ENCODE measurements around the gene TSPAN13. TPM values are rescaled to one million over a fixed set of nuclear protein-coding genes. Genes with fewer than 3 reads are reported as not detected.

The TSPAN13 gene
- total and polyA plus RNA-seq, 10 of the 15 experiments (the other 5 are each of a cell fraction or from before 2014, with no cell fraction given) = 0.26 to 0.37 TPM; not detected in 8

- ATAC-seq (no peak), DNase-seq (ENCODE audit: low read depth, low spot score) (no peak), FAIRE-seq (no peak)
- H3K9ac ChIP-seq (ENCODE audit: control insufficient read depth, insufficient read depth, low read length) = no peak overlapping the region
- no TSS peak for BruUV-seq (replicated peaks)
- CTCF ChIA-PET = no interaction called here
- SMC1A ChIA-PET (ENCODE audit: uncharacterized antibody, unreplicated experiment) = no interaction called here
- no peaks in the 10 kb centered on the region for H3K36me3 ChIP-seq (ENCODE audit: control insufficient read depth in 2 of 2, insufficient read depth in 2 of 2, low read length in 1 of 2)
- H3K27ac ChIP-seq (ENCODE audit: control insufficient read depth, insufficient read depth) = no peak overlapping the region
- H2AFZ ChIP-seq (ENCODE audit: control insufficient read depth, low read depth, low read length) = no peak overlapping the region
- intact Hi-C loops (cut with micrococcal nuclease; ENCODE audit: unreplicated experiment) = no loop called here
- no peak for TF ChIP-seq POU2F2 (IDR thresholded peaks at IDR 0.05; ENCODE audit: borderline replicate concordance, low read depth, low read length)
- no peak overlapping the region for H3K4me2 ChIP-seq (ENCODE audit: control insufficient read depth, insufficient read depth)
- H4K20me1 ChIP-seq (ENCODE audit: control insufficient read depth, insufficient read depth) = no peaks in the 10 kb centered on the region
- no peaks in the 10 kb centered on the region for H3K4me1 ChIP-seq (ENCODE audit: control insufficient read depth, insufficient read depth, low read length)
- POLR2A ChIA-PET = no interaction called here
- peaks cover 3 to 12% of the 10 kb centered on the region in 2 experiments for H3K27me3 ChIP-seq (replicated peaks in 1 of 2; ENCODE audit: control insufficient read depth in 2 of 2, insufficient read depth in 2 of 2, low read length in 1 of 2)
- RAD21 ChIA-PET (ENCODE audit: unreplicated experiment) = no interaction called here
- no peaks in the 10 kb centered on the region for H3K9me3 ChIP-seq (replicated peaks; ENCODE audit: control insufficient read depth, insufficient read depth, low read length)
- WGBS (ENCODE audit: insufficient coverage, insufficient replicate concordance, low lambda C conversion rate, missing lambda C conversion rate) = 6% methylated on average over 10 of the region's 10 CpGs
- H3K79me2 ChIP-seq (ENCODE audit: control insufficient read depth, insufficient read depth, low read length) = no peaks in the 10 kb centered on the region
- no peak overlapping the region for H3K4me3 ChIP-seq
- in situ Hi-C loops (cut with MboI) = no loop called here
These were observed 5.4 kb downstream of the TSPAN13 start for GRCh38 chr7:16758631-16759611.

- BruUV-seq (replicated peaks) = no TSS peak
- H3K79me2 ChIP-seq (ENCODE audit: control insufficient read depth, insufficient read depth, low read length) = no peaks in the 10 kb centered on the region
- no peak for ATAC-seq
- ChIA-PET RAD21 (ENCODE audit: unreplicated experiment) (no interaction called here), CTCF (no interaction called here), POLR2A (no interaction called here), SMC1A (ENCODE audit: uncharacterized antibody, unreplicated experiment) (no interaction called here)
- in situ Hi-C loops (cut with MboI) (no loop called here), intact Hi-C loops (cut with micrococcal nuclease; ENCODE audit: unreplicated experiment) (no loop called here)
- no peak for DNase-seq (ENCODE audit: low read depth, low spot score)
- H3K9ac ChIP-seq (ENCODE audit: control insufficient read depth, insufficient read depth, low read length) = no peak overlapping the region
- no peak overlapping the region for H3K4me2 ChIP-seq (ENCODE audit: control insufficient read depth, insufficient read depth)
- 28% methylated on average over 1 of the region's 1 CpG for WGBS (ENCODE audit: insufficient coverage, insufficient replicate concordance, low lambda C conversion rate, missing lambda C conversion rate)
- H3K27me3 ChIP-seq (replicated peaks in 1 of 2; ENCODE audit: control insufficient read depth in 2 of 2, insufficient read depth in 2 of 2, low read length in 1 of 2) = peaks cover 0 to 8% of the 10 kb centered on the region in 2 experiments; a peak in 3 of 4 replicates
- H4K20me1 ChIP-seq (ENCODE audit: control insufficient read depth, insufficient read depth) = no peaks in the 10 kb centered on the region
- H3K4me1 ChIP-seq (ENCODE audit: control insufficient read depth, insufficient read depth, low read length) = no peaks in the 10 kb centered on the region
- H2AFZ ChIP-seq (ENCODE audit: control insufficient read depth, low read depth, low read length) = no peak overlapping the region
- H3K36me3 ChIP-seq (ENCODE audit: control insufficient read depth in 2 of 2, insufficient read depth in 2 of 2, low read length in 1 of 2) = no peaks in the 10 kb centered on the region
- no peaks in the 10 kb centered on the region for H3K9me3 ChIP-seq (replicated peaks; ENCODE audit: control insufficient read depth, insufficient read depth, low read length)
- H3K4me3 ChIP-seq = no peak overlapping the region
- FAIRE-seq = no peak
- H3K27ac ChIP-seq (ENCODE audit: control insufficient read depth, insufficient read depth) = no peak overlapping the region
- TF ChIP-seq IKZF2 (IDR thresholded peaks at IDR 0.05) (no peak), ATF7 (IDR thresholded peaks at IDR 0.05; ENCODE audit: low read depth) (no peak), NBN (IDR thresholded peaks at IDR 0.05) (no peak), HCFC1 (IDR thresholded peaks at IDR 0.05; ENCODE audit: low read length) (no peak), CHD2 (IDR thresholded peaks at IDR 0.05; ENCODE audit: borderline replicate concordance, low read depth, low read length) (no peak), WRNIP1 (IDR thresholded peaks at IDR 0.05; ENCODE audit: borderline replicate concordance, low read depth, low read length) (no peak), NRF1 (conservative IDR thresholded peaks at IDR 0.05; ENCODE audit: low read depth, low read length) (no peak), ZNF622 (IDR thresholded peaks at IDR 0.05) (no peak), PBX3 (IDR thresholded peaks at IDR 0.05; ENCODE audit: insufficient replicate concordance, low read depth, low read length) (no peak), MYC (IDR thresholded peaks at IDR 0.05; ENCODE audit: insufficient read depth, insufficient read length, insufficient replicate concordance, low read length, severe bottlenecking) (no peak)
- TF ChIP-seq, protein P1, sequence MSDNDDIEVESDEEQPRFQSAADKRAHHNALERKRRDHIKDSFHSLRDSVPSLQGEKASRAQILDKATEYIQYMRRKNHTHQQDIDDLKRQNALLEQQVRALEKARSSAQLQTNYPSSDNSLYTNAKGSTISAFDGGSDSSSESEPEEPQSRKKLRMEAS (IDR thresholded peaks at IDR 0.05; ENCODE audit: low read depth, low read length) = no peak
- TF ChIP-seq, protein P2, sequence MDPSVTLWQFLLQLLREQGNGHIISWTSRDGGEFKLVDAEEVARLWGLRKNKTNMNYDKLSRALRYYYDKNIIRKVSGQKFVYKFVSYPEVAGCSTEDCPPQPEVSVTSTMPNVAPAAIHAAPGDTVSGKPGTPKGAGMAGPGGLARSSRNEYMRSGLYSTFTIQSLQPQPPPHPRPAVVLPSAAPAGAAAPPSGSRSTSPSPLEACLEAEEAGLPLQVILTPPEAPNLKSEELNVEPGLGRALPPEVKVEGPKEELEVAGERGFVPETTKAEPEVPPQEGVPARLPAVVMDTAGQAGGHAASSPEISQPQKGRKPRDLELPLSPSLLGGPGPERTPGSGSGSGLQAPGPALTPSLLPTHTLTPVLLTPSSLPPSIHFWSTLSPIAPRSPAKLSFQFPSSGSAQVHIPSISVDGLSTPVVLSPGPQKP (IDR thresholded peaks at IDR 0.05; ENCODE audit: low read depth, low read length) = no peak
These were observed 6.3 kb downstream of the TSPAN13 start for GRCh38 chr7:16759840-16760239.

Measured in GM12878 (cell line).